Stimulated activated CD4-positive, alpha-beta T cell treated with anti-CD3 and anti-CD28 coated beads, Interleukin-12 subunit alpha, Interleukin-12 subunit beta, amount 100 ng/mL, for 24 hours (primary cell): ENCODE data around the gene IFI27.

Experiments
- DNase-seq, 2 experiments: peaks; one replicate each; pipeline ENCODE4 v3.0.0-alpha.2; 2020; ENCODE audit warnings: low read depth in 2 of 2

The IFI27 gene

GRCh38 chr14:94124582-94125377 is 14.2 kb downstream of the IFI27 start:
- DNase-seq: no peak

- DNase-seq: no peak
These were observed 15.3 kb downstream of the IFI27 start for GRCh38 chr14:94125659-94126418.

GRCh38 chr14:94126419-94126677 is 15.8 kb downstream of the IFI27 start:
- no peak for DNase-seq

- no peak for DNase-seq
These were observed 16.3 kb downstream of the IFI27 start for GRCh38 chr14:94126800-94127199.

GRCh38 chr14:94127330-94127729 is 16.8 kb downstream of the IFI27 start:
- DNase-seq: no peak

GRCh38 chr14:94128216-94128839 is 17.8 kb downstream of the IFI27 start:
- DNase-seq: no peak

GRCh38 chr14:94129111-94129757 is 18.7 kb downstream of the IFI27 start, which contains the start of gene IFI27L2:
IFI27L2 (minus strand) TSS chr14:94129604; CDS start chr14:94129564, 40 bp downstream.
- peak; percentile 30 to 68 for DNase-seq

GRCh38 chr14:94129758-94130414 is 19.4 kb downstream of the IFI27 start:
- DNase-seq: no peak

- peak; percentile 23 to 59 for DNase-seq
These were observed 21.9 kb downstream of the IFI27 start for GRCh38 chr14:94132285-94132887.

- no peak for DNase-seq
These were observed 24.9 kb downstream of the IFI27 start for GRCh38 chr14:94135476-94135875.

GRCh38 chr14:94136575-94137331 is 26.2 kb downstream of the IFI27 start:
- DNase-seq: peak; percentile 75 to 89

GRCh38 chr14:94138251-94138650 is 27.7 kb downstream of the IFI27 start:
- DNase-seq: no peak

- no peak for DNase-seq
These were observed 28.5 kb downstream of the IFI27 start for GRCh38 chr14:94139006-94139405.

- DNase-seq: no peak
These were observed 28.9 kb downstream of the IFI27 start for GRCh38 chr14:94139421-94139820.

GRCh38 chr14:94142247-94142646 is 31.7 kb downstream of the IFI27 start:
- no peak for DNase-seq

GRCh38 chr14:94142836-94143235 is 32.3 kb downstream of the IFI27 start:
- no peak for DNase-seq

- DNase-seq: no peak
These were observed 32.7 kb downstream of the IFI27 start for GRCh38 chr14:94143239-94143638.

GRCh38 chr14:94143711-94144110 is 33.2 kb downstream of the IFI27 start:
- DNase-seq: no peak

GRCh38 chr14:94144765-94145164 is 34.2 kb downstream of the IFI27 start:
- DNase-seq: no peak

GRCh38 chr14:94145902-94146527 is 35.5 kb downstream of the IFI27 start:
- DNase-seq: no peak
